DND-41 (cell line): ENCODE data around the gene TLR6.

Source experiments
- EZH2 ChIP-seq: IDR thresholded peaks from 3 replicates; pipeline ENCODE4 v1.6.1; 2012; ENCODE audit warnings: borderline replicate concordance, low read depth, mild to moderate bottlenecking, moderate library complexity, low read length, inconsistent platforms; ENCODE audit not compliant: severe bottlenecking
- TF ChIP-seq, protein P1 (sequence below): IDR thresholded peaks from 2 replicates; pipeline ENCODE4 v1.5.1; 2012; ENCODE audit warnings: borderline replicate concordance, low read length, moderate library complexity, mild to moderate bottlenecking; ENCODE audit not compliant: poor library complexity, severe bottlenecking; ENCODE audit errors: extremely low read depth

DNA sequence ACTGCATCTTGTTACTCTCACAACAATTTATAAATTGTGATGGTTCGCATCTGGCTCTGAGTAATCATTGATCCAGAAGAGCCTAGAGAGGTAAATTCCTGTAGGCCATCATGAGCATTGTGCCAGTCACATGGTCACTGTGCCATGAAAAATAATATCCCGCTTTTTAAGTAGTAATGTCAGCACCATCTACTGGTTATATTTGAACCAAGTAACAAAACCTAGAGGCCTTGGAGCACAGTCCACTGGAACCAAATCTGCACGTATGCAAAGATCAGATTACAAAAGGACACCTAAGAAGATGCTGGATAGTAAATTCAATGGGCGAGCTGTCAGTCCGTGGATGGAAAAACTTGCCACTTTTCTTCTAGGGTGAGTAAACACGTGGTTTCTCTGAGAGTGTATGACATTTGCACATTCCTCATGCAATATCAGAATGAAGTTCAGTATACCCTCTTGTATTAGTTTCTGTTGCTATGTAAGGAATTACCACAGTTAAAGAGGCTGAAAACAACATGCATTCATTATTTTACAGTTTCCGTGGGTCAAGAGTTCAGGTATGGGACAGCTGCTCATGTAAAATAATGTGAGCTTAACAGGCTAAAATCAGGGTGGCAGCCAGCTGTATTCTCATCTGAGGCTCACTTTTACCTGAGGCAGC lies 37.8 kb upstream of the TLR6 start:
- no peak for TF ChIP-seq EZH2
- TF ChIP-seq, protein P1, sequence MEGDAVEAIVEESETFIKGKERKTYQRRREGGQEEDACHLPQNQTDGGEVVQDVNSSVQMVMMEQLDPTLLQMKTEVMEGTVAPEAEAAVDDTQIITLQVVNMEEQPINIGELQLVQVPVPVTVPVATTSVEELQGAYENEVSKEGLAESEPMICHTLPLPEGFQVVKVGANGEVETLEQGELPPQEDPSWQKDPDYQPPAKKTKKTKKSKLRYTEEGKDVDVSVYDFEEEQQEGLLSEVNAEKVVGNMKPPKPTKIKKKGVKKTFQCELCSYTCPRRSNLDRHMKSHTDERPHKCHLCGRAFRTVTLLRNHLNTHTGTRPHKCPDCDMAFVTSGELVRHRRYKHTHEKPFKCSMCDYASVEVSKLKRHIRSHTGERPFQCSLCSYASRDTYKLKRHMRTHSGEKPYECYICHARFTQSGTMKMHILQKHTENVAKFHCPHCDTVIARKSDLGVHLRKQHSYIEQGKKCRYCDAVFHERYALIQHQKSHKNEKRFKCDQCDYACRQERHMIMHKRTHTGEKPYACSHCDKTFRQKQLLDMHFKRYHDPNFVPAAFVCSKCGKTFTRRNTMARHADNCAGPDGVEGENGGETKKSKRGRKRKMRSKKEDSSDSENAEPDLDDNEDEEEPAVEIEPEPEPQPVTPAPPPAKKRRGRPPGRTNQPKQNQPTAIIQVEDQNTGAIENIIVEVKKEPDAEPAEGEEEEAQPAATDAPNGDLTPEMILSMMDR: no peak
